NCI-H2107 treated with DMSO at 0.1 percent for 48 hours (cell line): ENCODE results near the gene CABLES1.
"Not testable (repeated sequence)": the region's sequence is repeated elsewhere in the genome, so short reads cannot be mapped to it uniquely, and the experiment has no call there.

ENCODE experiments used
- DNase-seq: peaks from one replicate; lab custom pipeline; 2025; ENCODE audit not compliant: unreplicated experiment; lab: John Stamatoyannopoulos, UW

The CABLES1 gene

GRCh38 chr18:23108496-23108895, 26.8 kb upstream of the CABLES1 start:
- DNase-seq: no peak

GRCh38 chr18:23109163-23109562, 26.1 kb upstream of the CABLES1 start:
- DNase-seq: not testable (repeated sequence)

- DNase-seq: no peak
Measured at GRCh38 chr18:23113576-23113975, 21.7 kb upstream of the CABLES1 start.

GRCh38 chr18:23114171-23114881, 21.0 kb upstream of the CABLES1 start:
- DNase-seq: peak; percentile 36

GRCh38 chr18:23114911-23115310, 20.4 kb upstream of the CABLES1 start:
- no peak for DNase-seq

GRCh38 chr18:23115683-23116096, 19.6 kb upstream of the CABLES1 start:
- no peak for DNase-seq

- DNase-seq: no peak
Measured at GRCh38 chr18:23121133-23121532, 14.2 kb upstream of the CABLES1 start.

- no peak for DNase-seq
Measured at GRCh38 chr18:23122334-23123229, 12.7 kb upstream of the CABLES1 start.

- no peak for DNase-seq
Measured at GRCh38 chr18:23126376-23127056, 8.8 kb upstream of the CABLES1 start.

- DNase-seq: no peak
Measured at GRCh38 chr18:23127090-23127489, 8.2 kb upstream of the CABLES1 start.

GRCh38 chr18:23129355-23130002, 5.8 kb upstream of the CABLES1 start:
- no peak for DNase-seq

- DNase-seq: peak; percentile 16
Measured at GRCh38 chr18:23131693-23132319, 3.5 kb upstream of the CABLES1 start.

GRCh38 chr18:23133860-23134779, 1.2 kb upstream of the CABLES1 start:
- peak; percentile 88 for DNase-seq

GRCh38 chr18:23135550-23136325, 453 bp downstream of the CABLES1 start:
- no peak for DNase-seq

GRCh38 chr18:23136326-23137096, 1.2 kb downstream of the CABLES1 start:
- no peak for DNase-seq

GRCh38 chr18:23137097-23137635, 1.9 kb downstream of the CABLES1 start:
- DNase-seq: no peak

- DNase-seq: no peak
Measured at GRCh38 chr18:23137788-23138216, 2.5 kb downstream of the CABLES1 start.

- peak; percentile 68 for DNase-seq
Measured at GRCh38 chr18:23138471-23138870, 3.2 kb downstream of the CABLES1 start.
